ENCODE data around the gene RAB11FIP3. TPM values are rescaled to one million over a fixed set of nuclear protein-coding genes. Genes with fewer than 3 reads are reported as not detected.

Gene RAB11FIP3
- total RNA-seq, 2 experiments from 2014 or later = 18.7 to 20.4 TPM

DNA sequence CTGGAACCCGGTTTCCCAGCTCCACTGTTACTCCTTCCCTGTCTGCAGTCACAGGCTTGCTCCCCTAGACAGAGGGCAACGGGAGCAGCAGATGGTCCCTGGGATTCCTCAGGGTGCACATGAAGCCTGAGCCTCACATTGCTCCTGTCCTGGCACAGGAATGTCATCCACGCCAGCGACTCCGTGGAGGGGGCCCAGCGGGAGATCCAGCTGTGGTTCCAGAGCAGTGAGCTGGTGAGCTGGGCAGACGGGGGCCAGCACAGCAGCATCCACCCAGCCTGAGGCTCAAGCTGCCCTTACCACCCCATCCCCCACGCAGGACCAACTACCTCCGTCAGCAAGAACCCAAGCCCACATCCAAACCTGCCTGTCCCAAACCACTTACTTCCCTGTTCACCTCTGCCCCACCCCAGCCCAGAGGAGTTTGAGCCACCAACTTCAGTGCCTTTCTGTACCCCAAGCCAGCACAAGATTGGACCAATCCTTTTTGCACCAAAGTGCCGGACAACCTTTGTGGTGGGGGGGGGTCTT is 25.3 kb upstream of the RAB11FIP3 start:
- CTCF ChIA-PET = interaction anchor here (1.7 to 2.6 kb wide), 2 partner anchors 16 to 25 kb away, joined by 4 to 11 read pairs; partner anchors contain the start of gene RAB11FIP3
- intact Hi-C loops (cut with micrococcal nuclease) = no loop called here
- Mint-ChIP-seq H3K27me3 (peaks cover 2% of the 10 kb centered on the region), H3K9me3 (no peaks in the 10 kb centered on the region), H3K27ac (peak overlapping the region; percentile 83), H3K4me3 (peak overlapping the region; percentile 83), H3K4me1 (ENCODE audit: low read depth) (peaks cover 21% of the 10 kb centered on the region), H3K36me3 (ENCODE audit: low read depth) (peaks cover 2% of the 10 kb centered on the region)
- no peak for ATAC-seq
- no peak for TF ChIP-seq CTCF (IDR thresholded peaks at IDR 0.05)
- DNase-seq = peak; percentile 10
- POLR2A ChIA-PET = interaction anchor here (0.6 to 1.7 kb wide), 5 partner anchors 8 to 244 kb away, joined by 3 to 7 read pairs (median 3); no protein-coding TSS in a partner anchor

- Mint-ChIP-seq H3K9me3 (no peaks in the 10 kb centered on the region), H3K36me3 (ENCODE audit: low read depth) (peaks cover 2% of the 10 kb centered on the region), H3K4me3 (peak within 1 kb of the TSS; percentile 83), H3K4me1 (ENCODE audit: low read depth) (peaks cover 13% of the 10 kb centered on the region), H3K27me3 (peaks cover under 1% of the 10 kb centered on the region), H3K27ac (peak within 1 kb of the TSS; percentile 83)
- ChIA-PET POLR2A (interaction anchor here (0.6 to 1.7 kb wide), 5 partner anchors 9 to 32 kb away, joined by 3 to 7 read pairs (median 3); partner anchors contain the start of gene RAB11FIP3), CTCF (interaction anchor here (0.7 to 2.6 kb wide), 6 partner anchors 9 to 167 kb away, joined by 3 to 11 read pairs (median 6); partner anchors contain the start of genes FAM234A and RAB11FIP3)
- ATAC-seq = peak; percentile 93
- intact Hi-C loops (cut with micrococcal nuclease) = no loop called here
- DNase-seq = peak; percentile 99
- peak; percentile 68 for TF ChIP-seq CTCF (IDR thresholded peaks at IDR 0.05)
Measured at GRCh38 chr16:401468-402348, 23.7 kb upstream of the RAB11FIP3 start, which contains the start of gene DECR2. TSS of gene DECR2 (plus strand) at chr16:401885. CDS start at chr16:401964, 79 bp downstream.

DNA sequence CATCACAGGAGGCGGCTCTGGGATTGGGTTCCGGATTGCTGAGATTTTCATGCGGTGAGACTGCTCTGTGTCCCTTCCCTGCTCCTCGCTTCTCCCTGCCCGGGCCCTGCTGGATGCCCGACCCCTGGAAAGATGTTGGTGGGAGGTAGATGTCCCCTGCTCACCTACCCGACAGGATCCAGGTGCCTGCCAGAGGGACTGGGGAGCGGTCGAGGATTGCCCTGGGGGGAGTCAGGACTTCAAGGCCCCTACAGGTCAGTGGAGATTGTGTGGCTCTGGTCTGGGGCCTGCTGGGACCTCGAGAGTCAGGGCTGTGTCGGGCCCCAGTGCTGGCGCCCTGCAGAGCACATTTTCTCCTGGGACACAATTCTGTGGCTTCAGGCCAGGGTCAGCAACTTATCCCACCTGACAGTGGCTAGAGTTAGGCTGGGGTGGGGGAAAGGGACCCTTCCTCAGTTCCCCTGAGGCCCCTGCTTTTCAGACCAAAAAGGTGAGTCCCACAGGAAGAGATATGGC is 20.4 kb upstream of the RAB11FIP3 start:
- intact Hi-C loops (cut with micrococcal nuclease) = no loop called here
- Mint-ChIP-seq H3K4me1 (ENCODE audit: low read depth) (peaks cover 7% of the 10 kb centered on the region), H3K4me3 (no peak overlapping the region), H3K27ac (no peak overlapping the region), H3K9me3 (no peaks in the 10 kb centered on the region), H3K27me3 (no peaks in the 10 kb centered on the region), H3K36me3 (ENCODE audit: low read depth) (peaks cover 2% of the 10 kb centered on the region)
- DNase-seq (no peak), ATAC-seq (no peak)
- ChIA-PET CTCF (no interaction called here), POLR2A (interaction anchor here (0.6 kb wide), 1 partner anchor 158 kb away, joined by 3 read pairs; no protein-coding TSS in a partner anchor)
- no peak for TF ChIP-seq CTCF (IDR thresholded peaks at IDR 0.05)

DNA sequence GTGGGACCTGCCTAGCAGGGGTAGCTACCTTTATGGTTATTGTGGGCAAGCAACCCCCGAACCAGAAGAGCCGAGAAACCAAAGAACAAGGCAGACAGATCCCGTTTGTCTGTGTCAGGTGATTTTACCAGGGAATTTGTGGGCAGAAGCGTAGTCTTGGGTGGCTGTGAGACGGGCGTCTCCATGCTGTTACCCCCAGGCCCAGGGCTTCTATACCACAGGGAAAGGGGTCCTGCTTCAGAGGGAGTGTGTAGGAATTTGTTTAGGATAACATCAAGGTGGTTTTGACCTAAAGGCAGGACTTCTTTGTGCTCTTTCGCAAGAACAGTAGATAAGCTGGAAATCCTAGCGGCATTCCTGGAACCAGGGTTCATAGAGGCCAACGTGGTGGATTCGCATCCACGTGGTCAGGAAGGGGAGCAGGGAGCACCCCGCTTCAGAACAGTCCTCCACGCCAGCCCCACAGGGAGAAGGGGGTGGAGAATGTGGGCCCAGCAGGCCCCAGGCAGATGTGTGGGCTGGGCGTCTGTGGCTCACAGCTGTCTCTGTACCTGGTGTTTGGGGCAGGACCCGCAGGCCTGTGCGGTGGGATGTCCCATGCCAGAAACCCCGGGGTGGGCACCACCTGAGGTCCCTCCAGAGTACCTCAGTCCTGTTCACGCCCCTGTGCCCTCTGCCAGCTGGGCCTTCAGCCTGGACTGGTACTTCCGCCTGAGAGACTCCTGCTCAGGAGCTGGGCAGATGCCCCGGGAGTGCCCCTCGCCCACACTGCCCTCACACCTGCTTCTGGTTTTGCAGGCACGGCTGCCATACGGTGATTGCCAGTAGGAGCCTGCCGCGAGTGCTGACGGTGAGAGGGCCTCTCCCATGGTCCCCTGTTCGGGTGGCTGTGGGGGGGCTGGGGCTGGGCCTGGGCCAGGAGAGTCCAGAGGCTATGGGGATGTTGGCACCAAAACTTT is 19.6 kb upstream of the RAB11FIP3 start:
- no peak for TF ChIP-seq CTCF (IDR thresholded peaks at IDR 0.05)
- DNase-seq (no peak), ATAC-seq (no peak)
- ChIA-PET POLR2A (interaction anchor here (0.6 to 0.9 kb wide), 3 partner anchors 73 to 159 kb away, joined by 3 read pairs; no protein-coding TSS in a partner anchor), CTCF (no interaction called here)
- H3K27ac Mint-ChIP-seq = no peak overlapping the region
- H3K36me3 Mint-ChIP-seq (ENCODE audit: low read depth) = no peaks in the 10 kb centered on the region
- no peaks in the 10 kb centered on the region for H3K9me3 Mint-ChIP-seq
- no peak overlapping the region for H3K4me3 Mint-ChIP-seq
- intact Hi-C loops (cut with micrococcal nuclease) = no loop called here
- H3K4me1 Mint-ChIP-seq (ENCODE audit: low read depth) = no peaks in the 10 kb centered on the region
- H3K27me3 Mint-ChIP-seq = no peaks in the 10 kb centered on the region

All from activated CD8-positive, alpha-beta T cell treated with anti-CD3 and anti-CD28 coated beads for 36 hours (primary cell).